ENCODE measurements around the gene ATP5F1A.

DNA sequence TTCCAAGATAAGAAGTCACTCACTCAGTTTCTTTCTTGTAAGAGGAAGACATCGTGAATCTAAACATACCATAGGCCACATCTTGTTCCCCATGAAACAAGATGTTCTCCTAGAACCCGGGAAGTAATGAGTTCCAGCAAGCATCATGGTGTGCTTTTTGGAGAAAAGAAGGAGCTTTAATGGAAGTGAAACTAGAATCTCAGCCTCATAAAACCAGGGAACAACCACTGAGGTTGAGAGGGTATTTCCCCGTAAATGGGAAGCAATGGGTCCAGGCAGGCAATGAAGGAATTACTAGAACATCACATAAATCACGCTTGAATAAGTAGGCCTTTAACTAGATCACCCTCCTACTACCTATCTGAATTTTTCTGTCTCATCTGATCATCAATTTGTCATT lies 66.4 kb downstream of the ATP5F1A start:
- TF ChIP-seq CTCF (optimal IDR thresholded peaks at IDR 0.05 in 1 of 3, IDR thresholded peaks at IDR 0.05 in 1 of 3, conservative IDR thresholded peaks at IDR 0.05 in 1 of 3; ENCODE audit: extremely low read depth in 1 of 3, insufficient read depth in 2 of 3, low read length in 3 of 3) (no peak), EZH2 (IDR thresholded peaks at IDR 0.05; ENCODE audit: low read length) (no peak)
